Mucosa of descending colon (tissue), 3 donors: ENCODE measurements around the gene HTR1B. TPM values are rescaled to one million over a fixed set of nuclear protein-coding genes. Genes with fewer than 3 reads are reported as not detected.

Experiments
- ATAC-seq: fragments of 200-7000 bp; cut with Tn5 transposase; one replicate; pipeline ENCODE4 v1.9.1; 2020; ENCODE audit warnings: mild to moderate bottlenecking, moderate library complexity
- DNase-seq, 3 donors: peaks; one replicate each; pipeline ENCODE4 v3.0.0-alpha.2; 2020
- H3K36me3 ChIP-seq: fragments of 200-600 bp; one replicate; pipeline ENCODE4 v1.8.0; 2021; ENCODE audit warnings: low read depth, mild to moderate bottlenecking
- H3K4me1 ChIP-seq: fragments of 200-600 bp; one replicate; pipeline ENCODE4 v1.8.0; 2021; ENCODE audit warnings: low read depth, mild to moderate bottlenecking
- H3K4me3 ChIP-seq: fragments of 200-600 bp; one replicate; pipeline ENCODE4 v1.8.0; 2021; ENCODE audit warnings: mild to moderate bottlenecking
- H3K9me3 ChIP-seq: fragments of 200-600 bp; one replicate; pipeline ENCODE4 v1.8.0; 2021; ENCODE audit warnings: mild to moderate bottlenecking
- intact Hi-C, 2 donors: fragments of 100-400 bp; cut with DNase I in 1 of 2; cut with micrococcal nuclease in 1 of 2; formaldehyde crosslinking; loops; one replicate each; pipeline versions ENCODE4 v1.11.0 to v1.11.1; 2022; cut with DNase I, micrococcal nuclease
- total RNA-seq, 3 donors: library from RNA; stranded (reverse); fragmentation: NEBNext Ultra II Directional in 2 of 3; extraction: Animal tissue kit (Norgen Biotek cat#: 25700) in 2 of 3; gene quantifications; one replicate each; pipeline versions ENCODE4 v1.2.1 to v1.2.4, GENCODE V29; 2021 to 2023
- TF ChIP-seq, protein P1 (sequence below): fragments of 200-600 bp; IDR thresholded peaks from one replicate; pipeline ENCODE4 v1.8.0; 2022; ENCODE audit warnings: antibody characterized with exemption, mild to moderate bottlenecking
- donor health status: DM: no; HTN: no; CAD: no; lungs with moderate emphysema.
- donor health status: DM: no; HTN: no; CAD: no.
- donor health status: DM: no; HTN: yes; CAD: no.

The HTR1B gene
- total RNA-seq, 3 donors from 2014 or later: 0.13 to 0.19 TPM; not detected in 1

- intact Hi-C loops: no loop called here
- DNase-seq: no peak
Observed at GRCh38 chr6:77487808-77488425, 24.6 kb upstream of the HTR1B start.

GRCh38 chr6:77482981-77483380, 19.7 kb upstream of the HTR1B start:
- DNase-seq (no peak), ATAC-seq (no peak)
- Histone ChIP-seq H3K4me3 (no peak overlapping the region), H3K9me3 (no peaks in the 10 kb centered on the region), H3K36me3 (no peaks in the 10 kb centered on the region), H3K4me1 (no peaks in the 10 kb centered on the region)
- intact Hi-C loops: no loop called here
- TF ChIP-seq, protein P1, sequence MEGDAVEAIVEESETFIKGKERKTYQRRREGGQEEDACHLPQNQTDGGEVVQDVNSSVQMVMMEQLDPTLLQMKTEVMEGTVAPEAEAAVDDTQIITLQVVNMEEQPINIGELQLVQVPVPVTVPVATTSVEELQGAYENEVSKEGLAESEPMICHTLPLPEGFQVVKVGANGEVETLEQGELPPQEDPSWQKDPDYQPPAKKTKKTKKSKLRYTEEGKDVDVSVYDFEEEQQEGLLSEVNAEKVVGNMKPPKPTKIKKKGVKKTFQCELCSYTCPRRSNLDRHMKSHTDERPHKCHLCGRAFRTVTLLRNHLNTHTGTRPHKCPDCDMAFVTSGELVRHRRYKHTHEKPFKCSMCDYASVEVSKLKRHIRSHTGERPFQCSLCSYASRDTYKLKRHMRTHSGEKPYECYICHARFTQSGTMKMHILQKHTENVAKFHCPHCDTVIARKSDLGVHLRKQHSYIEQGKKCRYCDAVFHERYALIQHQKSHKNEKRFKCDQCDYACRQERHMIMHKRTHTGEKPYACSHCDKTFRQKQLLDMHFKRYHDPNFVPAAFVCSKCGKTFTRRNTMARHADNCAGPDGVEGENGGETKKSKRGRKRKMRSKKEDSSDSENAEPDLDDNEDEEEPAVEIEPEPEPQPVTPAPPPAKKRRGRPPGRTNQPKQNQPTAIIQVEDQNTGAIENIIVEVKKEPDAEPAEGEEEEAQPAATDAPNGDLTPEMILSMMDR: no peak

More at GRCh38 chr6:77487808-77488425, 24.6 kb upstream of the HTR1B start:
- TF ChIP-seq, protein P1: no peak
- Histone ChIP-seq H3K4me3 (no peak overlapping the region), H3K9me3 (no peaks in the 10 kb centered on the region), H3K36me3 (no peaks in the 10 kb centered on the region), H3K4me1 (no peaks in the 10 kb centered on the region)
- ATAC-seq: peak; percentile 41

- intact Hi-C loops: no loop called here
- peak in 1 of 3 donors; percentile 27 for DNase-seq
- Histone ChIP-seq H3K9me3 (no peaks in the 10 kb centered on the region), H3K4me1 (no peaks in the 10 kb centered on the region), H3K4me3 (no peak overlapping the region), H3K36me3 (no peaks in the 10 kb centered on the region)
- TF ChIP-seq, protein P1: no peak
- ATAC-seq: no peak
Observed at GRCh38 chr6:77474973-77475372, 11.7 kb upstream of the HTR1B start.

- intact Hi-C loops: no loop called here
- ATAC-seq (no peak), DNase-seq (no peak)
- TF ChIP-seq, protein P1: no peak
- no peaks in the 10 kb centered on the region for H3K4me1 ChIP-seq
- H3K36me3 ChIP-seq: no peaks in the 10 kb centered on the region
- H3K9me3 ChIP-seq: no peaks in the 10 kb centered on the region
- H3K4me3 ChIP-seq: no peak overlapping the region
Observed at GRCh38 chr6:77474286-77474956, 11.1 kb upstream of the HTR1B start.

- H3K4me3 ChIP-seq: no peak overlapping the region
- no peak for ATAC-seq
- H3K9me3 ChIP-seq: no peaks in the 10 kb centered on the region
- TF ChIP-seq, protein P1: no peak
- DNase-seq: no peak
- H3K36me3 ChIP-seq: no peaks in the 10 kb centered on the region
- H3K4me1 ChIP-seq: no peaks in the 10 kb centered on the region
- intact Hi-C loops: no loop called here
Observed at GRCh38 chr6:77470983-77471382, 7.7 kb upstream of the HTR1B start.
